Measurements from ENCODE around the gene CTSO. TPM values are rescaled to one million over a fixed set of nuclear protein-coding genes. Genes with fewer than 3 reads are reported as not detected.
A peak's percentile ranks its signal among the peaks of the same experiment; 100 is the strongest.
"Not testable (repeated sequence)": the region's sequence is repeated elsewhere in the genome, so short reads cannot be mapped to it uniquely, and the experiment has no call there.

Gene CTSO
- total and polyA plus RNA-seq, 5 donors, result 7.6 to 15.9 (median 12.1) TPM

- ATAC-seq (no peak), DNase-seq (peak in 1 of 3 donors; percentile 17)
- 65% methylated on average over 6 of the region's 6 CpGs for WGBS
- intact Hi-C loops (cut with DNase I), result no loop called here
- no peaks in the 10 kb centered on the region for H3K4me1 ChIP-seq (ENCODE audit: control insufficient read depth, insufficient read depth, low read length)
- H3K9me3 ChIP-seq (ENCODE audit: control insufficient read depth, low read length), result no peaks in the 10 kb centered on the region
- no peak overlapping the region for H3K4me3 ChIP-seq (ENCODE audit: low read length)
- no peak overlapping the region for H3K27ac ChIP-seq (ENCODE audit: low read length)
- no peaks in the 10 kb centered on the region for H3K27me3 ChIP-seq (ENCODE audit: control insufficient read depth, insufficient read depth)
These were observed 47.0 kb downstream of the CTSO start for GRCh38 chr4:155906554-155907247.

- WGBS, result 39% methylated on average over 3 of the region's 3 CpGs
- H3K4me1 ChIP-seq (ENCODE audit: control insufficient read depth, insufficient read depth, low read length), result no peaks in the 10 kb centered on the region
- H3K27me3 ChIP-seq (ENCODE audit: control insufficient read depth, insufficient read depth), result no peaks in the 10 kb centered on the region
- intact Hi-C loops (cut with DNase I), result no loop called here
- DNase-seq (no peak), ATAC-seq (no peak)
- no peaks in the 10 kb centered on the region for H3K9me3 ChIP-seq (ENCODE audit: control insufficient read depth, low read length)
- H3K27ac ChIP-seq (ENCODE audit: low read length), result no peak overlapping the region
- H3K4me3 ChIP-seq (ENCODE audit: low read length), result no peak overlapping the region
These were observed 49.3 kb downstream of the CTSO start for GRCh38 chr4:155904331-155904730.

- ATAC-seq, result no peak
These were observed 50.2 kb downstream of the CTSO start, which contains the start of gene TDO2 for GRCh38 chr4:155903453-155903852. TDO2 (plus strand) TSS chr4:155903696; CDS start chr4:155903759, 63 bp downstream.

DNA sequence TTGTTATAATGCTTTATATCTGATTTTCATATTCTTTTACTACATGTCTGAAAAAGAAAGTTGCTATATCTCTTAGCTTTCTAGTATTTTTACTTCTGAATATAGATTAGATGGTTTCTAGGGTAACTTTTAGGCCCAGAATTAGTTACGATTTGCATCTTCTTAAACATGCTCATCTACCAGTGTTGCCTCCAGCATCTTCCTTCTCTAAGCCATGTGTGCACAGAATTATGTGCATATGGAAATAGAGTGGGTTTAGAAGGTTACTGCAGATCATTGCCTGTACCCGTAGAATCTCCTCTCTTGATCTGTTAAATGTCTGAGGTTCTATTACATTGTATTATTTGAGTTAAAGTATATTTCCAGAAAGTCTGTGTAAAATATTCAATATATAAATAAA, 52.7 kb downstream of the CTSO start:
- ATAC-seq (no peak), DNase-seq (no peak)
- H3K4me1 ChIP-seq (ENCODE audit: control insufficient read depth, insufficient read depth, low read length), result no peaks in the 10 kb centered on the region
- intact Hi-C loops (cut with DNase I), result no loop called here
- WGBS, result 84% methylated on average over 2 of the region's 2 CpGs
- H3K9me3 ChIP-seq (ENCODE audit: control insufficient read depth, low read length), result no peaks in the 10 kb centered on the region
- no peak overlapping the region for H3K4me3 ChIP-seq (ENCODE audit: low read length)
- H3K27me3 ChIP-seq (ENCODE audit: control insufficient read depth, insufficient read depth), result no peaks in the 10 kb centered on the region
- H3K27ac ChIP-seq (ENCODE audit: low read length), result no peak overlapping the region

More at GRCh38 chr4:155903453-155903852, 50.2 kb downstream of the CTSO start, which contains the start of gene TDO2:
- no peaks in the 10 kb centered on the region for H3K27me3 ChIP-seq (ENCODE audit: control insufficient read depth, insufficient read depth)
- 44% methylated on average over 1 of the region's 1 CpG for WGBS
- no peak for DNase-seq
- H3K9me3 ChIP-seq (ENCODE audit: control insufficient read depth, low read length), result no peaks in the 10 kb centered on the region
- H3K27ac ChIP-seq (ENCODE audit: low read length), result no peak within 1 kb of the TSS
- H3K4me3 ChIP-seq (ENCODE audit: low read length), result no peak within 1 kb of the TSS
- no peaks in the 10 kb centered on the region for H3K4me1 ChIP-seq (ENCODE audit: control insufficient read depth, insufficient read depth, low read length)
- intact Hi-C loops (cut with DNase I), result no loop called here

DNA sequence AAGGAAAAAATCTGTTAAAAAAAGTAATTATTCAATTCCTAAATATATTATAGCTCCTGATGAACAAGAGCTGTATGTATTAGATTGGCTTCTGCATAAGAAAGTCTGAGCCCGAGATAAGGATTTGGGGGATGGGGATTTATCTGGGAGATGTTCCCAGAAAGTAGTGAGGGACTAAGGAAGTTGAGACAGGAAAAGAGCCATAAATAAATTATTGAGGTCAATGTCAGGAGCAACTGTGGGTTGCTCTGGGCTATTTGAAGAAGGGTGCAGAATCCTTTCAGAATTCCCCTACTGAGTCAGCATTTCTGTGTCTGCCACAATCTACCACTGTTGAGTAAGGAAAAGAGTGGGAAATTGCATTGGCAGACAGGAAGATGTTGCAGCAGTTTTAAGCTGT, 53.3 kb downstream of the CTSO start:
- no peak for DNase-seq
- 32% methylated on average over 1 of the region's 1 CpG for WGBS
- intact Hi-C loops (cut with DNase I), result no loop called here
- no peaks in the 10 kb centered on the region for H3K9me3 ChIP-seq (ENCODE audit: control insufficient read depth, low read length)
- H3K4me3 ChIP-seq (ENCODE audit: low read length), result no peak overlapping the region
- ATAC-seq, result no peak
- H3K4me1 ChIP-seq (ENCODE audit: control insufficient read depth, insufficient read depth, low read length), result no peaks in the 10 kb centered on the region
- no peaks in the 10 kb centered on the region for H3K27me3 ChIP-seq (ENCODE audit: control insufficient read depth, insufficient read depth)
- H3K27ac ChIP-seq (ENCODE audit: low read length), result no peak overlapping the region

DNA sequence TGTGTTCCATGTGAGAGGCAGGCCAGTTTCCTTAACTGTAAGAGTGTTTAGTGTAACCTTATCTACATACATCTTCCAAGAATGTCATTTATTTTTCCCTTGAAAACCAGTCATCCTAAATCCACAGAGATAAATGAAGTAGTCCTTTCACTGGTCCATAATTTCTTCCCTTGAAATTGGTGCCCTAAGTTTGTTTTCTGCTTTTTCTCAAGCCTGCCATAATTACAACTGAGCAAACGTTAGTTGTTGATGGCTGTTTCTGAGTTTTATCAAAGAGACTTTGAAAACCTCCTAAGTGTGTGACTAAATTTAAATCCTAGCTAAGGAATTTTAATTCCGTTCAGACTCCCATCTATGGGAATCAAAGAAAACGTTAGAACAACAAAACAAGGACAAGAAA, 53.8 kb downstream of the CTSO start:
- H3K9me3 ChIP-seq (ENCODE audit: control insufficient read depth, low read length), result no peaks in the 10 kb centered on the region
- ATAC-seq, result no peak
- WGBS, result 11% methylated on average over 3 of the region's 3 CpGs
- no peaks in the 10 kb centered on the region for H3K27me3 ChIP-seq (ENCODE audit: control insufficient read depth, insufficient read depth)
- H3K4me3 ChIP-seq (ENCODE audit: low read length), result no peak overlapping the region
- intact Hi-C loops (cut with DNase I), result no loop called here
- H3K4me1 ChIP-seq (ENCODE audit: control insufficient read depth, insufficient read depth, low read length), result no peaks in the 10 kb centered on the region
- DNase-seq, result no peak
- H3K27ac ChIP-seq (ENCODE audit: low read length), result no peak overlapping the region

- WGBS, result 78% methylated on average over 2 of the region's 2 CpGs
- H3K27ac ChIP-seq (ENCODE audit: low read length); H3K4me3 ChIP-seq (ENCODE audit: low read length); H3K4me1 ChIP-seq (ENCODE audit: control insufficient read depth, insufficient read depth, low read length); DNase-seq; H3K9me3 ChIP-seq (ENCODE audit: control insufficient read depth, low read length); intact Hi-C loops (cut with DNase I); H3K27me3 ChIP-seq (ENCODE audit: control insufficient read depth, insufficient read depth); ATAC-seq: not testable (repeated sequence)
These were observed 55.3 kb downstream of the CTSO start for GRCh38 chr4:155898371-155898770.

- Histone ChIP-seq H3K9me3 (ENCODE audit: control insufficient read depth, low read length) (no peaks in the 10 kb centered on the region), H3K4me3 (ENCODE audit: low read length) (no peak overlapping the region), H3K27ac (ENCODE audit: low read length) (no peak overlapping the region), H3K4me1 (ENCODE audit: control insufficient read depth, insufficient read depth, low read length) (no peaks in the 10 kb centered on the region), H3K27me3 (ENCODE audit: control insufficient read depth, insufficient read depth) (no peaks in the 10 kb centered on the region)
- ATAC-seq, result no peak
- no peak for DNase-seq
- WGBS, result 71% methylated on average over 3 of the region's 3 CpGs
- intact Hi-C loops (cut with DNase I), result no loop called here
These were observed 62.6 kb downstream of the CTSO start for GRCh38 chr4:155891058-155891457.

- DNase-seq, result no peak
- H3K9me3 ChIP-seq (ENCODE audit: control insufficient read depth, low read length), result no peaks in the 10 kb centered on the region
- H3K27ac ChIP-seq (ENCODE audit: low read length), result no peak overlapping the region
- intact Hi-C loops (cut with DNase I), result no loop called here
- no peaks in the 10 kb centered on the region for H3K4me1 ChIP-seq (ENCODE audit: control insufficient read depth, insufficient read depth, low read length)
- no peak for ATAC-seq
- H3K4me3 ChIP-seq (ENCODE audit: low read length), result no peak overlapping the region
- 73% methylated on average over 2 of the region's 2 CpGs for WGBS
- no peaks in the 10 kb centered on the region for H3K27me3 ChIP-seq (ENCODE audit: control insufficient read depth, insufficient read depth)
These were observed 63.7 kb downstream of the CTSO start for GRCh38 chr4:155889946-155890345.

DNA sequence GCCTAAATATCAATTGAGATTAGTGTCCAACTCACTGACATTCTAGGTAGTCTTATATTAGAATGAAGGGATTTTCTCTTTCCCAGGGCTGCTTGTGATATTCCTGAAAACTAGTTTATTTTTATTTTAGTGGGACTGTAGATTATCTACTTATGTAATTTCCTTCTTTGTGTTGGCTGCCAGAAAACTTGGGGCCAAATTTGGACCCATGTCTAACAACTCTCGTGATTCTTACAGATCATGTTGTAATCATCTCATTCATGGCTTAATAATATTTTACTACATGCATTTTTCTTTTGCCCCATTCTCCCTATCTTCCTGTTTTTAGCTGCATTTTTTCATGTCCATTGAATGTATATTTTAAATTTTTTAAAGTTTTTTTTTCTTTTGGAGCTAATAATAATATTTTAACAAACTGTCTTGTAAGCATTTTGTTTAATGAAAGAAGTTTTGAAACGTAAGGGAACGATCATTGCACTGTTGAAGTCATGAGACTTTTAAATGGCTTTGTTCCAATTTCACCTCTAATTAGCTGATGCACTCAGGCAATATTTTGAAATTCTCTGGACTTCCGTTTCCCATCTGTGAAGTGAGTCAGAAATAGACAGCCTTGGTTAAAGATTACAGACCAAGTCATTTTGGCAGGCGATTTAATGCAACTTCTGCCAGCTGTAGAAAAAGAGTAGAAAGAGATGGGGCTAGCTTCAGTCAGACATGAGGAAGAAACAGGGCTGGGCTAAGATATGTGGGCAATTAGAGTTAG, 64.5 kb downstream of the CTSO start:
- Histone ChIP-seq H3K4me1 (ENCODE audit: control insufficient read depth, insufficient read depth, low read length) (no peaks in the 10 kb centered on the region), H3K27me3 (ENCODE audit: control insufficient read depth, insufficient read depth) (no peaks in the 10 kb centered on the region), H3K4me3 (ENCODE audit: low read length) (no peak overlapping the region), H3K9me3 (ENCODE audit: control insufficient read depth, low read length) (no peaks in the 10 kb centered on the region), H3K27ac (ENCODE audit: low read length) (no peak overlapping the region)
- no peak for DNase-seq
- WGBS, result 27% methylated on average over 5 of the region's 5 CpGs
- peak; percentile 76 to 83 for ATAC-seq
- intact Hi-C loops (cut with DNase I), result no loop called here

DNA sequence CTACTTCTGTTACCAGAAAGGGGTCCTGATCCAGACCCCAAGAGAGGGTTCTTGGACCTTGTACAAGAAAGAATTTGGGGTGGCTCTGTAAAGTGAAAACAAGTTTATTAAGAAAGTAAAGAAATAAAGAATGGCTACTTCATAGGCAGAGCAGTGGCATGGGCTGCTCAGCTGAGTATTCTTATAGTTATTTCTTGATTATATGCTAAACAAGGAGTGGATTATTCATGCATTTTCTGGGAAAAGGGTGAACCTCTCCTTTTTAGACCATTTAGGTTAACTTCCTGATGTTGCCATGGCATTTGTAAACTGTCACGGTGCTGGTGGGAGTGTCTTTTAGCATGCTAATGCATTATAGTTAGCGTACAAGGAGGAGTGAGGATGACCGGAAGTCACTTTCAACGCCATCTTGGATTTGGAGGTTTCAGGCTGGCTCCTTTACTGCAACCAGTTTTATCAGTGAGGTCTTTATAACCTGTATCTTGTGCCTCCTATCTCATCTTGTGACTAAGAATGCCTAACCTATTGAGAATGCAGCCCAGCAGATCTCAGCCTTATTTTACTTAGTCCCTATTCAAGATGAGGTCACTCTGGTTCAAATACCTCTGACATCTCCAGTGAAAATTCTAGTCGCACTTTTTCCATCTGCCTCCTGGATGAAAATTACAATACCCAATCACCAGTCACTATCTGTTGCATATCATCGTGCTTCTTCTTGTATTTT, 65.7 kb downstream of the CTSO start:
- DNase-seq, result no peak
- intact Hi-C loops (cut with DNase I), result no loop called here
- Histone ChIP-seq H3K4me1 (ENCODE audit: control insufficient read depth, insufficient read depth, low read length) (no peaks in the 10 kb centered on the region), H3K27me3 (ENCODE audit: control insufficient read depth, insufficient read depth) (no peaks in the 10 kb centered on the region), H3K27ac (ENCODE audit: low read length) (no peak overlapping the region), H3K9me3 (ENCODE audit: control insufficient read depth, low read length) (no peaks in the 10 kb centered on the region), H3K4me3 (ENCODE audit: low read length) (no peak overlapping the region)
- ATAC-seq, result no peak
- 62% methylated on average over 6 of the region's 6 CpGs for WGBS
